Inflammatory macrophage (primary cell): ENCODE measurements around the gene NASP.

Source experiments
- DNase-seq, 2 donors: peaks; one replicate each; pipeline ENCODE4 v3.0.0-alpha.2; 2020 to 2022
- total RNA-seq, 18 experiments: gene quantifications; one replicate each; lab custom pipeline; 2026; ENCODE audit warnings: mixed read lengths in 6 of 18, inconsistent platforms in 2 of 18; lab: John Stamatoyannopoulos, UW

Gene NASP, protein sequence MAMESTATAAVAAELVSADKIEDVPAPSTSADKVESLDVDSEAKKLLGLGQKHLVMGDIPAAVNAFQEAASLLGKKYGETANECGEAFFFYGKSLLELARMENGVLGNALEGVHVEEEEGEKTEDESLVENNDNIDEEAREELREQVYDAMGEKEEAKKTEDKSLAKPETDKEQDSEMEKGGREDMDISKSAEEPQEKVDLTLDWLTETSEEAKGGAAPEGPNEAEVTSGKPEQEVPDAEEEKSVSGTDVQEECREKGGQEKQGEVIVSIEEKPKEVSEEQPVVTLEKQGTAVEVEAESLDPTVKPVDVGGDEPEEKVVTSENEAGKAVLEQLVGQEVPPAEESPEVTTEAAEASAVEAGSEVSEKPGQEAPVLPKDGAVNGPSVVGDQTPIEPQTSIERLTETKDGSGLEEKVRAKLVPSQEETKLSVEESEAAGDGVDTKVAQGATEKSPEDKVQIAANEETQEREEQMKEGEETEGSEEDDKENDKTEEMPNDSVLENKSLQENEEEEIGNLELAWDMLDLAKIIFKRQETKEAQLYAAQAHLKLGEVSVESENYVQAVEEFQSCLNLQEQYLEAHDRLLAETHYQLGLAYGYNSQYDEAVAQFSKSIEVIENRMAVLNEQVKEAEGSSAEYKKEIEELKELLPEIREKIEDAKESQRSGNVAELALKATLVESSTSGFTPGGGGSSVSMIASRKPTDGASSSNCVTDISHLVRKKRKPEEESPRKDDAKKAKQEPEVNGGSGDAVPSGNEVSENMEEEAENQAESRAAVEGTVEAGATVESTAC
- total RNA-seq = 14.1 to 83.8 (median 47.5) reads per million in 18 experiments

DNA sequence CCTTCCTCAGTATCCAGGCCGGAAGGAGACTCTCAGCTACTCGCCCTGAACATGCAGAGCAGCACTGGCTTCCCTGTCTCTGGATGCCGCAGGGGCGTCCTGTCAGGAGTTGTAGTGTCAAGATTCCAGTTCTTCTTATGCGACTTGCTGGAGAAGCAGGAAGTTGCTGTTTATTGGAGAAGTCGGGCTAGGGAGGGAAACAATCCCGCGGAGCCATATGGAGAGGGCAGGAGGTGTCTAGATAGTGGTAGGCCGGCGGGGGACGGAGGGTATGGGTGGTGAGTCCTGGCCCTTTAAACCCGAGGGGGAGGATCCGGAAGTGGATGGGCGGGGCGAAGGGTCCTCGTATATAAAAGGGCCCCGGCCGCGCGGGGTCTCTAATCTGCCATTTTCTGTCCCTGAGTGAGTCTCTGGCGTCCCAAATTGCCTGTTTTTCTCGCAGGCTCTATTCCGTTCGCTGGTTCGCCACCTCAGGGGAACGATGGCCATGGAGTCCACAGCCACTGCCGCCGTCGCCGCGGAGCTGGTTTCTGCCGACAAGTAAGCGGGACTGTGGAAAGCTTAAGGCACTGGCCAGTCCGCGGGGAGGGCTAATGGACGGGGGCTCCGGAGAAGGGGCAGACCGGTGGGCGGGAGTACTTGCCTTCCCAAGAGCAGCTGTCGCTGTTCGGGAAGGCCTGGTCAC lies at the start of gene NASP:
Gene NASP (plus strand): TSS at position 376 of the 685 bp plus-strand sequence. CDS start 106 bp downstream, at position 482.
- peak; percentile 85 to 87 for DNase-seq

DNA sequence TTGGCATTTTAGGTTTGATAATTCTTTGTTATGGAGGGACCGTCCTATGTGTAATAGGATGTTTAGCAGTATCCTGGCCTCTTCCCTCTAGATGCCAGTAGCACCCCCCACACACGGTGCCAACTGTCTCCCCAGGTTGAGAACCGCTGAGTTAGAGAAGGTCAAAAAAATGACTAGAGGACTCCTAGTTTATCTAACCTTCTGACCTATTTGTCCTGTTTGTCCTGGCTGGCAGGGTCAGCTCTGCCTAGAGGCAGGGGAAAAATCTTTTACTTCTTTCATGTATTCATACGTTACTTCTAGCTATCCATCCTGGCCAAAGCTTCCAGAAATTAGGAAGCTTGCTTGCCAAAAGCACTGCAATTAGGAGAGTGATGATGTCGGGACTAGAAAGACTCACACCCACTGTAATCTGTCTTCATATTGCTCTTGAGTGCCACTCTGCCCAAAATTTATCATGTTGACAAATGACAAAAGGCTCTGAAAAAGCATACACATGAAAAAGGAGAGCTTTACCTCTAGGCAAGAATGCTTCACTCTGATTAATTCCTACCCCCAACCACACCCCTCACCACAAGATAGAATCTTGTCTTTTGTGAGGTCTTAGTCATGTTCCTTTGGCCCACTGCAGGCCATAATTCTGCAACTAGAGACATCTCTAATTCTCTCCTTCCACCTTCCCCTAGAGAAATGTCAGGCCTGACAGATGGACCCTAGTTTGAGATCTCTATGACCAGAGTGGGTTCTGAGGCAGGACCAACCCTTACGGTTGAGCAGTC lies 47.7 kb upstream of the NASP start:
- DNase-seq = no peak

DNA sequence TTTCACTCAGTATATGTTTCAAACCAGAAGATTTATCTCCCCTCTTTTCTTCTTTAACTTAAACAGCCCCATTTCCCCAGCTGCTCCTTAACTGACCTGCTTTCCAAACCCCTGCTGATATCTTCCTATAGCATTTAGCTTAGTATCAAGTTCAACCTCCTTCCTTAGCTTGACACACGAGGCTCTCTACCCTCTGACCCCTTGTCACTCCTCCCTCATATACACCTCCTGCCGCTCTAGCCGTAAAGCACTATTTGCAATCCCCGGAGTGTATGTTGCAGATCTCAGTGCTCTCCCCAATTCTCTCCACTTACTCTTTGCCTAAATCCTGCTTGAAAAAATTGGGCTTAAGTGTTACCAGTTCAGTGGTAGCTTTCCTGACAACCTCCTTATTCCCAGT lies 47.0 kb upstream of the NASP start:
- no peak for DNase-seq

DNA sequence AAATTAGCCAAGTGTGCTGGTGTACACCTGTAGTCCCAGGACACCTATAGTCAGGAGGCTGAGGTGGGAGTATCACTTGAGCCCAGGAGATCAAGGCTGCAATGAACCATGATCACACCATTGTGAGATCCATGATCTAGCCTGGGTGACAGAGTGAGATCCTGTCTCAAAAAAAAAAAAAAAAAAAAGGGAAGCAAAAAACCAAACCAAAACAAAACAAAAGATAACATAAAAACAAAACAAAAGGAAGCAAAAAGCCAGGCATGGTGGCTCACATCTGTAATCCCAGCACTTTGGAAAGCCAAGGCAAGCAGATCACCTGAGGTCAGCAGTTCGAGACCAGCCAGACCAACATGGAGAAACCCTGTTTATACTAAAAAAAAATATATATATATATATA lies 42.6 kb upstream of the NASP start:
- DNase-seq = peak in 1 of 2 donors; percentile 36

DNA sequence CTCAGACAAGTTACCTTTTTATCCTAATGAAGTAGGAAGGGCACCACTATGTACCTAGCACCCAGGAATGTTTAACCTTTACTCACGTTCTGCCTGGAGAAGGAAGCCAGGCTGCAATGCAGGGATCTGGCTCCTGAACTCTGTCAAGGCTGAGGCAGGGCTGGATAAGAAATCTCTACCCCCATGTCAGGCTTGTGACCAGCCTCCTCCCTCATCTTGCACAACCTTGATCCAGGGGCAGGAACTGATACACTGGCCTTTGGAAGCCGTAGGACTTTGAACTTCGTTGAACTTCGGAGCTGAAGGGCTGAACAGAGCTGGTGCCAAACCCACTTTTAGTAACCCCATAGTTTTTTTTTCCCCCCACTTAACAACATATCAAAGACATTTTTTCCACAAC lies 41.2 kb upstream of the NASP start:
- peak; percentile 89 to 93 for DNase-seq

DNA sequence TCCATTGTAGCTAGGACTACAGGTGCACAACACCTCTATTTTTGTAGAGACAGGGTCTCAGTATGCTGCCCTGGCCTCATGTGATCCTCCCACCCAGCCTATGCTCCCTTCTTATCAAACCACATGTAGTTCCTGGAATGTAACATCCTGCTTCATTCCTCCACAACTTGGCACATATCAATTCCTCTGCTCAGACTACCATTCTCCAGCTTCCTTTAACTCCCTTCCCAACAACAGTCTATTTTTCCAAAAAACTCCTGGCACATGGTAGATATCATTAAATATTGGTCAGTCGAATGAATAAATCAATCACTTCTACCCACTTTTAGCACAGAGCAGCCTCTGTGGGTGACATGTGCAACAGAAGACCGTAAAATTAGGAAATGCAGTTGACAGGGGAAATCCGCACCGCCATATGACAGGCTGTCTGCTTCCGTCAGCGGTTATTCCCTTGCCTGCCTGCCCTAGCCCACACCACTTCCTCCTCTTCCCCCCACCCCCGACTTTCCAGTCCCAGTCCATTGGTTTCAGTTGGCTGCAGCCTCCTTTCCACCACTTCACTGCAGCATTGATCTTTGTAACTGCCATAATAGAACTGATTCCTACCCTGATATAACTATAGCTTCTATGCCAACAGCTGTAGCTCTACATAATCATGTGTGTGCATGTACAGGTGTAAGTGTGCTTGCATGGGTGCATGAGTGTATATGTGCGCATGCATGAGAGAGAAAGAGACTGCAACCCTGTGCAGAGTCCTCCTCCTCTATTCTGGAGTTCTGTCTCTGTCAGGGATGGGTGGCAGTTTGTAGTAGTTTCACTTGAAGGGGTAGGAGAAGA lies 40.0 kb upstream of the NASP start:
- DNase-seq = peak; percentile 94 to 97

DNA sequence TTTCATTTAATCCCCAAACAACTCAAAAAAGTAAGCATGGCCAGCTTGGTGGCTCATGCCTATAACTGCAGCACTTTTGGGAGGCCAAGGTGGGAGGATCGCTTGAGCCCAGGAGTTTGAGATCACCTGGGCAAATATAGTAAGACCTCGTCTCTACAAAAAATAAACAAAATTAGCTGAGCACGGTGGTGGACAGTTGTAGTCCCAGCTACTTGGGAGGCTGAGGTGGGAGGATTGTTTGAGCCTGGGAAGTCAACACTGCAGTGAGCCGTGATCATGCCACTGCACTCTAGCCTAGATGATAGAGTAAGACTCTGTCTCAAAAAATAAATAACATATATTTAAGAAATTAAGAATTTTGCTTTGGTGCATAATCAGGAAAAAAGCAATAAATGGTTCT lies 39.3 kb upstream of the NASP start:
- DNase-seq = peak in 1 of 2 donors; percentile 36

DNA sequence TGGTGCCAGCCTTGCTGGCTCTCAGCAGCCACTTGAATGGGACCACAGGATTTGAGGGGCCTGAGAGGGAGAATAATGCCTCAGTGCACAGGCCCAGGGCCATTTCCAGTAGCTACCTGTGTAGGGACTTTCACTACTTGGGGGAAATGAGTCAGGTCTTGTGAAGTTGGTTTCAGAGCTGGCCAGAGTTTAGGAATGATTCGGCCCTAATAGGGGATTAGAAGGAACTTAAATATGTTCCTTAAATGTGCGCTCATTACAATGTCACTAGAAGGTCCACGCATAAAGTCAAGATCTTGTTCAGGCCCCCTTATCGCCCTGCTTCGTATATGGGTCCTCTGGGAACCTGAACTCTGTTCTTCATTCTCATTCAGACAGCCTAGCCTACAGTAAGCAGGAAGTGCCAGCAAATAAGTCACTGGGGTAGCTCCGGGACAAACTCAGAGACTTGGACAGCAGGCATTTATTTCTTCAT lies 38.8 kb upstream of the NASP start:
- DNase-seq = peak; percentile 19 to 30

DNA sequence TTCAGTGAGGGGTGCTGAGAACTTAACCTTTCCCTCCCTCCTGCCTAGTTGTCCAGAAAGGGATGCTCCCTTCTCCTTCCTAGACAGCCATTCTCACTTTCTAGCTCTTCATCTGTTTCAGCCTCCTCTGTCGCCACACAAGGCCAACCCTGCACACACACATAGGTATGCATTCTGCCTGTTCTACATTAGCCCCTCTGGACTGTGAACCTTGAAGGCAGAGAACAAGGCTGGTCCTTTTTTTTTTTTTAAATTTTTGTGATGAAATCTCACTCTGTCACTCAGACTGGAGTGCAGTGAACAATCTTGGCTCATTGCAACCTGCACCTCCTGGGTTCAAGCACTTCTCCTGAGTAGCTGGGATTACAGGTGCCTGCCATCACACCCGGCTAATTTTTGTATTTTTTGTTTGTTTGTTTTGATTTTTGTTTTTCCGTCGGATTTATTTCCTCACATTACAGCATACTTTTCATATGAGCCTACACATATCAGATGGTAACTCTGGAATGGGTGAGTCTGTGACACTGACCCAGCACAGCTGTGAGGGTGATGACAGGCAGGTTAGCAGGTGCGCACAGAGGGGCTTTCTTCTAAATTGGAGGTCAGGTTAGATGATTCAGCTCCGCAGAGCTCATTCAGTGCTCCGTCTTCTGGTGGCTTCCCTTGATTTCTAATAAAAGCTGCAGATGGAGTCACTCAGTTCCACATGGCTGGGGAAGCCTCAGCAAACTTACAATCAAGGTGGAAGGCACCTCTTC lies 38.1 kb upstream of the NASP start:
- no peak for DNase-seq

DNA sequence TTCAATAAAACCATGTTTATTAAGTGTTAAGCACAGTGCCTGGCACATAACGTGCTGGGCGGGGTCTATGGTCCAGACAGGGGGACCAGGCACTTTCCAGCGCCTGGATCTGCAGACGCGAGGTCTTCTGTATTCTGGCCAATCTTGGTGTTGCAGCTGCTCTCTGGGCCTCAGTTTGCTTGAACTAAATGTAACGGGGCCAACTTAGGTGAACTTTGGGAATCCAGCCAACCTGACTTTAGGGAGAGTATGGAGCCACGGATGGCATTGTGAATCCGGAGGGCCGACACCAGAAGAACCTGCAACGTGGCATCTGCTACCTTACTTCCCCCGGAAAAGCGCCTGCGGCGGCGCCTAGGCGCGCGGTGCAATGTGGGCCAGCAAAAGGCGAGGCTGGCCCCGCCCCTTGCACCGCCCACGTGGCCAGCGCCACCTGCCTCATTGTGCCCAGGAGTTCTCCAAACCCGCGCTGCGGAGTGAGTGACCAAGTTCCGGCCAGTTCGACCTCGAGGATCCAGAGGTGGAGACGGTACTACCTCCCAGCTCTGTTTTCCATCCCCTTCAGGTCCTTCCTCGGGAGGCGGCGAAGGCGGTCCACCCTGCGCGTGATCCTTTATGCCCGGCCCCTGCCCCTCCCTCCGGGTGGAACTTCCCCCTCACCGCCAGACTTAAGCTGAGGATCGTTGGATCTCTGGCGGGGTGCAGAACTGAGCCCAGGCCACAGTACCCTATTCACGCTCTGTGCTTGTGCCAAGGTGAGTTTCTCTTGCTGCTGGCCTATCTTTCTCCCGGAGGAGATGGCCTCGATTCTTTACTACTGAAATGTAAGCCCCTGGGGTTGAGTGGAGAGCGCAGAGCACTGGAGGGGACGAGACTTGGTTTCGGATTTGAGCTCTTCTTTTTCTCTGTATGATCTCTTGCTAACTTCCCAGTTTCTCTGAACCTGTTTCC lies 33.2 kb upstream of the NASP start, which contains the start of gene AKR1A1:
Gene AKR1A1 (plus strand): TSS at position 426 of the 951 bp plus-strand sequence. CDS start 10,969 bp downstream, outside the sequence.
- DNase-seq = peak; percentile 94 to 96

DNA sequence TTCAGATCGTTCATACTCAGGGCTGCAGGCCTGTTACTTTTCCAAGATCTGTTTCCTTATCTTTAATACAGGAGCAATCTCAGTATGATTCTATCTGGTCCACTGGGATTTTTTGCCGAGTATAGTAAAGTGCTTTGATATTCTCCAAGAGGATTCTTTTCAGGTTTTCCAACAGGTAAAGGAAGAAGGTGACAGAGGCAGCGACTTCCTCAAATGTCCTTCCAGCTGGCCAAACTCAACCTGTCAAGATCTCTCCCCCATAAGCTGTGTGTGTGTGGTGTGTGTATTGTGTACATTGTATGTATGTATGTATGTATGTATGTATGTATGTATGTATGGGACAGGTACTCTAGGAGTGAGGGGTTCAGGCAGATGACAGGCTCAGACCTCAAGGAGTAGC lies 32.2 kb upstream of the NASP start:
- no peak for DNase-seq

DNA sequence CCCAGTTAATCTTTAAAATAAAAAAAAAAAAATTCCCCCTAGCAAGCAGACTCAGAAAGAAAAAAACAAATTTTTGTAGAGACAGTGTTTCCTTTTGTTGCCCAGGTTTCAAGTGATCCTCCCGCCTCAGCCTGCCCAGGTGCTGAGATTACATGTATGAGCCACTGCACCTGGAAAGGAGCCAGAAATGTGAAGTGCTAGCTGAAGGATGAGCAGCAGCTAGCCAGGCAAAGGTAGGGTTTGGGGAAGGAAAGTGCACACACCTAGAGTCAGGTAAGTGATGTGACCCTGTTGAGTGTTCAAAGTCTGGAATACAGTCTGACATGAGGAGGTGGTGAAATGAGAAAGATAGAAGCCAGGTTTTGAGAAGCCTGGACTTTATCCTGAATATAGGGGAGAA lies 31.5 kb upstream of the NASP start:
- no peak for DNase-seq

DNA sequence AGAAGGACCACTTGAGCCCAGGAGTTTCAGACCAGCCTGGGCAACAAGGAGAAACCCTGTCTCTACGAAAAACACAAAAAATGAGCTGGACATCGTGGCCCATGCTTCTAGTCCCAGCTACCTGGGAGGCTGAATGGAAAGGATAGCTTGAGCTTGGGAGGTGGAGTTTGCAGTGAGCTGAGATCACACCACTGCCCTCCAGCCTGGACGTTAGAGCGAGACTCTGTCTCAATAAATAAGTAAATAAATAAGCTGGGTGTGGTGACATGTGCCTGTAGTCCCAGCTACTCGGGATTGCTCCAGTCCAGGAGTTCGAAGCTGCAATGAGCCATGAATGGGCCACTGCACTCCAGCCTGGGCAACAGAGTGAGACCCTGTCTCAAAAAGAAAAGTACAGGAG lies 29.6 kb upstream of the NASP start:
- no peak for DNase-seq

DNA sequence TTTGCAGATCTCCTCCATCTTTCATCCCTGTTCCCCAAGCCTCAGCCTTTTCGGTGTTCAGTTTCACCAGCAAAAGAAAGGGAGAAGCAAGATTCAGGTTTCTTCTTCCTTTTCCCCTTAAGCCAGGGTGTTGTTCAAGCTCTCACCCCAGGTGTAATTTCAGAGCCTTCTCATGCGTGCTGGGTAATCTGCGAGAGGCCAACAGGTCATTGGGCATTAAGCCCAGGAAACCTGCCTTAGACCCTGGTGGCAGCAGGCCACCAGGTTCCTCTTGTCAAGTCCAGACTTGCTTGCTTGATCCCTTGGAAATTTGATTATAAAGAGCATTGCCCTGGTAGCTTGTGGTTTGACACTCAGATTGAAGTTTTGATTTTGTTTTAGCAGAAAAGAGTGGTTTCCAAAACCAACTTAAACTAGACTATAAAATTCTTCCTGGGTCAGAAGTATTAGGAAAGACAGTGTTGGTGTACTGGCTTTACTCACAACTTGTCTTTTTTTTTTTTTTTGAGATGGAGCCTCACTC lies 26.4 kb upstream of the NASP start:
- DNase-seq = no peak

DNA sequence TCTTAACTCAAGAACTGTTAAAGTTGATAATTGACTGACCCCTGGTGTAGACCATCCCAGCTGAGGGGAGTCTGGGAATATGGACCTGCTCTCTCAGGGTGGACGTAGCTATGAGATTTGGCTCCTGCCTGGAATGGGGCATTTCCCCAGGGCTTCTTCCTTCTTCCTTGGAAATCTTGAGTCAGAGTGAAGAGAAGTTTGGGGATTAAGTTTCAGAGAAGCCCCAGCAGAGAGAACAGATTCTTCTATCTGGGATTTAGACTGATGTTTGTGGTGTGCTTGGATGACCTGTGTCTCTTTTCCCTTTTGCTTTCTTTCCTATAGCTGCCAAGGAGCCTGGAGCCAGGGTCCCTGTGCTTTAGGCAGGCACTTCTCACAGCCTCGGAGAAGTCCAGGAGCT lies 20.0 kb upstream of the NASP start:
- no peak for DNase-seq

DNA sequence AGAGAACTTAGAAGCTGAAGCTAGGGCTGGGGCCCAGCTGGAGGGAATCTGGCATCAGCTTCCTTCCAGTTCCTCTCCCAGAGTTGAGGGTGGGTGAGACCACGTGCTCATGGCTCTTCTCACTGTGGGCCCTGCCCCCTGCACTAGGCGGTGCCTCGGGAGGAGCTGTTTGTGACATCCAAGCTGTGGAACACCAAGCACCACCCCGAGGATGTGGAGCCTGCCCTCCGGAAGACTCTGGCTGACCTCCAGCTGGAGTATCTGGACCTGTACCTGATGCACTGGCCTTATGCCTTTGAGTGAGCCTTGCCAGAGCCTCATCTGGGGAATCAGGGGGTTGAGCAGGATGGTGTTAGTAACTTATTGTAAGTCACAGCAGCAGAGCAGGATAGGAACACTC lies 17.1 kb upstream of the NASP start:
- peak; percentile 64 to 79 for DNase-seq

DNA sequence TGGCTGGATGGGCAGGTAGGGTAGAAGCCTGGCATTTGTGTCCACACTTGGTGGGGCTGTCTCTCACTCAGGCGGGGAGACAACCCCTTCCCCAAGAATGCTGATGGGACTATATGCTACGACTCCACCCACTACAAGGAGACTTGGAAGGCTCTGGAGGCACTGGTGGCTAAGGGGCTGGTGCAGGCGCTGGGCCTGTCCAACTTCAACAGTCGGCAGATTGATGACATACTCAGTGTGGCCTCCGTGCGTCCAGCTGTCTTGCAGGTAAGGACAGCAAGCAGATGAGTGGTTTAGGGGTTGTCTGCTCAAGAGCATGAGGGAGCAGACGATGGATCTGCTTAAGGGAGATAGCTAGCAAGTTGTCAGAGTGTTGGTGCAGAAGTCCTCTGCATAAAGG lies 15.9 kb upstream of the NASP start:
- no peak for DNase-seq

DNA sequence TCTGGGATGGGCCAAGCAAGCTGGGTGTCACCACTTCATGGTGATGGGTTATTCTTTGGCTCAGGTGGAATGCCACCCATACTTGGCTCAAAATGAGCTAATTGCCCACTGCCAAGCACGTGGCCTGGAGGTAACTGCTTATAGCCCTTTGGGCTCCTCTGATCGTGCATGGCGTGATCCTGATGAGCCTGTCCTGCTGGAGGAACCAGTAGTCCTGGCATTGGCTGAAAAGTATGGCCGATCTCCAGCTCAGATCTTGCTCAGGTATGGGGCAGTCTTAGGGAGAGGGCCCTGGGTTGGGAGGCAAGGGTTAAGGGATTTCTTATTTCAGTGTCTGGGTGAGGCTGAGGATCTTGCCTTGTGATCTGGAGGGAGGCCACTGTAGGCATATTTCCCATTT lies 15.4 kb upstream of the NASP start:
- no peak for DNase-seq

DNA sequence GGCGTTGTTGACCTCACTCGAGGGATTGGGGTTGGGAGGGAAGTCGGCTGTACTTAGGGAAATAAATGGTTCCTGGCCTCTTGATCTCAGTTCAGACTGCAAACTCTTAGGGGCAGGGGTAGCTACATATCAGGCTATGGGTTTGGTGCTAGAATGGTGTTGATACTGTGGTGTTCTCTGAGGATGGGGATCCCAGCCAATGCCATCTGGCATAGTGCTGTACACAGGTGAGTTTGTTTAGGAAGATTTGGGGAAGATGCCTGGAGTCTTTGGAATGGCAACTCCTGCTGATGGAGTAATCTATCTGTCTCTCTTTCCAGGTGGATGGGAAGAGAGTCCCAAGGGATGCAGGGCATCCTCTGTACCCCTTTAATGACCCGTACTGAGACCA lies 14.3 kb upstream of the NASP start:
- no peak for DNase-seq
